Measurements from ENCODE around the gene IRF4. TPM values are rescaled to one million over a fixed set of nuclear protein-coding genes. Genes with fewer than 3 reads are reported as not detected.

IRF4 gene
- total RNA-seq = 0.29 TPM in 1 of 2 replicates, not detected in the other

DNA sequence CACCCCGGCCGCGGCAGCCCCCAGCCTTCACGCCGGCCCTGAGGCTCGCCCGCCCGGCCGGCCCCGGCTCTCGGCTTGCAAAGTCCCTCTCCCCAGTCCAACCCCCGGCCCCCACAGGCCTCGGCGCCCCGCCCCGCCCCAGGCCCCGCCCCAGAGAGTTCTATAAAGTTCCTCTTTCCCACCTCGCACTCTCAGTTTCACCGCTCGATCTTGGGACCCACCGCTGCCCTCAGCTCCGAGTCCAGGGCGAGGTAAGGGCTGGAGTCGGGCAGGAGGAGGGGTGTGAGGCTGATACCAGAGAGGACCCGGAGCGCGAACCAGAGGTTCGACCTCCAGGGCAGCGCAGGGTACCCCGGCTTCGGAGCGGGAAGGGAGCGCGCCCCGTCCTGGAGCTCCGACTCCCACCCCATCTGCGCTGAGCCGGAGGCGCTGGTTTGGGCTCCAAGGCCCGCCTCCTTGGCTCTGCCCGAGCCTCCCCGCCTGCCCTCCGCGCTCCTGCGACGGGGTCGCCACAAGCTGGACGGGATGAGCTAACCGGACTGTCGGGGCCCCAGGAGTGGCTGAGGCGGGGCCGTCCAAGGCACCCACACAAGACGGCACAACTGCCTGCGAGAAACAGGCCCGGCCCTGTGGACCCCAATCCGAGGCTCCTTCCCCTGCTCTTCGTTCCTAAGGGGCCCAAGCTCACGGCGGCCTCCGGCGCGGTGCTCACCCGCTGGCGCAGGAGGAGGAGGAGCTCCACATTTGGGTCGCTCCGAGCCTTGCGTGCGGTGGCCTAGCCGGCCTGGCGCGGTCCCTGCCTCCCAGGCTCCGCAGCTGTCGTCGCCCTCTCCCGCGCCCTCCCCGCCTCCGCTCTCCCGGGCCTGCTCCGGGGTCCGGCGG, at the start of gene IRF4:
Gene IRF4, plus strand, starts transcription at position 194 of the 882 bp plus-strand sequence. CDS start 1,401 bp downstream, outside the sequence.

Other genes starting within 250 kb of the IRF4 start
- gene DUSP22, start 99.3 kb upstream of the IRF4 start, total RNA-seq = 30.4 and 37.5 TPM in 2 replicates